GM19351 (cell line): Measurements from ENCODE around the gene NSUN6.
"Not testable (repeated sequence)": the region's sequence is repeated elsewhere in the genome, so short reads cannot be mapped to it uniquely, and the experiment has no call there.

Source experiments
- ATAC-seq: cut with Tn5 transposase; IDR thresholded peaks from one replicate; pipeline ENCODE4 v1.9.1; 2021; ENCODE audit warnings: mild to moderate bottlenecking, moderate library complexity; ENCODE audit not compliant: unreplicated experiment

Gene NSUN6

GRCh38 chr10:18659819-18660535 lies 8.6 kb upstream of the NSUN6 start:
- peak; percentile 29 for ATAC-seq

- peak; percentile 85 for ATAC-seq
Observed at GRCh38 chr10:18659125-18659818, 7.9 kb upstream of the NSUN6 start, which contains the start of gene ARL5B. ARL5B (plus strand) TSS chr10:18659431; CDS start chr10:18659638, 207 bp downstream.

- ATAC-seq = peak; percentile 32
Observed at GRCh38 chr10:18658271-18659124, 7.1 kb upstream of the NSUN6 start.

GRCh38 chr10:18656724-18657123 lies 5.3 kb upstream of the NSUN6 start:
- ATAC-seq = no peak

- no peak for ATAC-seq
Observed at GRCh38 chr10:18653112-18653511, 1.7 kb upstream of the NSUN6 start.

- no peak for ATAC-seq
Observed at GRCh38 chr10:18650404-18650997, 886 bp downstream of the NSUN6 start.

GRCh38 chr10:18649364-18649959 lies 1.9 kb downstream of the NSUN6 start:
- no peak for ATAC-seq

GRCh38 chr10:18647945-18648344 lies 3.4 kb downstream of the NSUN6 start:
- ATAC-seq = no peak

GRCh38 chr10:18647151-18647550 lies 4.2 kb downstream of the NSUN6 start:
- ATAC-seq = no peak

GRCh38 chr10:18639719-18640118 lies 11.7 kb downstream of the NSUN6 start:
- not testable (repeated sequence) for ATAC-seq

- not testable (repeated sequence) for ATAC-seq
Observed at GRCh38 chr10:18637400-18637799, 14.0 kb downstream of the NSUN6 start.

GRCh38 chr10:18635995-18636394 lies 15.4 kb downstream of the NSUN6 start:
- ATAC-seq = no peak

- ATAC-seq = not testable (repeated sequence)
Observed at GRCh38 chr10:18632500-18632899, 18.9 kb downstream of the NSUN6 start.

GRCh38 chr10:18627452-18628018 lies 23.9 kb downstream of the NSUN6 start:
- not testable (repeated sequence) for ATAC-seq

- ATAC-seq = no peak
Observed at GRCh38 chr10:18625886-18626285, 25.5 kb downstream of the NSUN6 start.

GRCh38 chr10:18623671-18624070 lies 27.7 kb downstream of the NSUN6 start:
- not testable (repeated sequence) for ATAC-seq

GRCh38 chr10:18620856-18621255 lies 30.5 kb downstream of the NSUN6 start:
- ATAC-seq = no peak

GRCh38 chr10:18619016-18619415 lies 32.4 kb downstream of the NSUN6 start:
- ATAC-seq = no peak

- ATAC-seq = no peak
Observed at GRCh38 chr10:18616337-18616736, 35.0 kb downstream of the NSUN6 start.

GRCh38 chr10:18615618-18616017 lies 35.8 kb downstream of the NSUN6 start:
- no peak for ATAC-seq
